Adrenal gland (tissue), 5 donors: Measurements from ENCODE around the gene LHFPL2.
A peak's percentile ranks its signal among the peaks of the same experiment; 100 is the strongest.

Experiments
- CTCF ChIP-seq, 6 experiments: fragments of 450-650 bp in 4 of 6; fragments of 200-600 bp in 2 of 6; sonication (generic) in 1 of 6; IDR thresholded peaks; 1 replicate in 5 of 6; 2 replicates in 1 of 6; pipeline versions ENCODE4 v1.5.1 to v1.8.0; 2016 to 2021; ENCODE audit warnings: antibody characterized with exemption in 6 of 6, mild to moderate bottlenecking in 2 of 6, moderate library complexity in 1 of 6
- POLR2A ChIP-seq, 2 donors: fragments of 450-650 bp; IDR thresholded peaks; one replicate each; pipeline ENCODE4 v1.6.1; 2017; ENCODE audit warnings: antibody characterized with exemption in 2 of 2, mild to moderate bottlenecking in 2 of 2, moderate library complexity in 1 of 2
- donor health status: DM: no; HTN: no; CAD: no.

DNA sequence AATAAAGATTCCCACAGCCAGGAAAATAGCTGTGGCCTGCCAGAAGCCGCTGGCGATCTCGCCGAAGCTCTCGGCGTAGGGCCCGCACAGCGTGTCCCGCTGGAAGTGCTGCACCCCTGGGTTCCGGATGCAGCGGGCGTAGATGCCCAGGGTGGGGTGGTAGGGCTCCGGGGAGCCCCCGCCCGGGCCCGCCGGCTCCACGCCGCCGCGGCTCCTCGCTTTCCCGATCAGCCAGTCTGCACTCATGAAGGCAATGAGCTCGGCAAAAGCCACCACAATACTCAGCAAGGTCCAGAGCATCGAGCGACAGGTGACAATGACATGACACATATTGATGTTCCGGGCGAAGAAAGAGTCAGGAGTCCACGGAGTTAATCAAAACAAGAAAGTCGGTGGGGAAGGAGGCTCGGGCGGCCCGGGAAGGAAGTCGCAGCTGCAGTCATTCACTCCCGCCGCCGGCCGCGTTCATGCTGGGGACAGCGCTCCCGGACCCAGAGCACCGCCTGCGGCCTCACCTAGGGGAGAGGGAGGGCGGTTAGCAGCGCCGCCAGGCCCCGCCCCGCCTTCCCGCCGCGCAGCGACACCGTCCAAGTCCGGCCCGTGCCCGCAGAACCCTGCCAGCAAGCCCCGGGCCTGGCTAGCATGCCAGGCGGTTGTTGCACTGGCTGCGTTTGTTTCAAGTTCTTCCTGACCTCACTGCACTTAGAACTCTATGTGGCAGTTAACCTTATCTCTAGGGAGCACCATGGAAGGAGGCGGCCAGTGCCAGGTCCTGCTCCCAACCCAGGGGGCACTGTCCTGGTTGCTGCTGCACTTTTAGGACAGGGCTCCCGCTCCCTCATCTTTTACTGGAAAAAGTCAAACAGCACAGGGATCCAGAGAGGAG, 138.4 kb downstream of the LHFPL2 start:
- TF ChIP-seq CTCF (IDR thresholded peaks at IDR 0.05) (peak in 3 of 6 experiments; percentile 4 to 21 (median 14)), POLR2A (IDR thresholded peaks at IDR 0.05) (peak in 1 of 2 donors; percentile 50)
